GM19463 (cell line): Measurements from ENCODE around the gene VILL.

Source experiments
- ATAC-seq: cut with Tn5 transposase; IDR thresholded peaks from one replicate; pipeline ENCODE4 v1.9.1; 2021; ENCODE audit warnings: mild to moderate bottlenecking, moderate library complexity; ENCODE audit not compliant: unreplicated experiment

VILL gene

DNA sequence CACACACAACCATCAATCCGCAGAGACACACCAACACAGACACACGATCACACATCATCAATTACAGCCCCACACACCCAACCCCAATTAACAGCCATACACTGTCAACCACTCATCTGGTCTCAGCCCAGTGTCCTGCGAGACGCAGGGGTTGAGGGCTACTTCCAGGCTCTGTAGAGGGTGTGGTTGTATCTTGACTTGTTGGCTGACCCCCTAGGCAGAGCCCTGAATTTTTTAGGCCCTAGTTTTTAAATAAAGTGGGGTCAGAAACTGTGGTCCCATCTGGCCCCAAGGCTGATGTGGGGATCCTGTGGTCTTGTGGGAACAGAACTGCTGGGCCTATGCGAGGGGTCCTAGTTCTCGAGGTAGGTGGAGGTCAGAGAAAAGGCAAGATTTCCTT is 9.2 kb downstream of the VILL start:
- ATAC-seq = no peak

DNA sequence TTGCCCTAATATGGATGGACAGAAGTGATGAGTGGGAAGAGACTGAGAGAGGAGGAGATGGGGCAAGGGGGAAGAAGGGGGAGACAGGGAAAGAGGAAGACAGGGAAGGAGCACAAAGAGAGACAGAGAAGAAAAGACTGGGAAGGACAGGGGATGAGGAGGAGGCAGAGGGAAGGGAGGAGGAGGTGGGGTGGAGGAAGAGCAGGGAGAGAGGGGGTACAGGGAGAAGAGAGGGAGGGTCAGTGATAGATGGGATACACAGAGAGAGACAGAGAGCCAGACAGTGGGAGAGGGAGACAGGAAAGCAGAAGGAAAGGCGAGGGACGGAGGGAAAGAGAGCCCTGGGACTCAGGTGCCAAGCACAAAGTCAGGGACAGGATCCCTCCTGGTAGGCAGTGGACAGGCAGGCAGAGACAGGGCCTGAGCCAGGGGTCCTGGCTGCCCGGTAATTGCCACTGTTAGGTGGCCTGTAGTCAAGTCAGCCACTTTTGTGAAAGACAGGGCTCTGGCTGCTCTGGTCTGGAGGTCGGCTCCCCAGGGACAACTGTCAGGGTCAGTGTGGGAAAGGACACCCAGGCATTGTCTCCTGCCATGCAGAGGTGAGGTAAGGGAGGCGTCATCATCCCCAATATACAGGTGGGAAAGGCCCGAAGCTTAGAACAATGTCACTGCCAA is 9.8 kb downstream of the VILL start:
- no peak for ATAC-seq

DNA sequence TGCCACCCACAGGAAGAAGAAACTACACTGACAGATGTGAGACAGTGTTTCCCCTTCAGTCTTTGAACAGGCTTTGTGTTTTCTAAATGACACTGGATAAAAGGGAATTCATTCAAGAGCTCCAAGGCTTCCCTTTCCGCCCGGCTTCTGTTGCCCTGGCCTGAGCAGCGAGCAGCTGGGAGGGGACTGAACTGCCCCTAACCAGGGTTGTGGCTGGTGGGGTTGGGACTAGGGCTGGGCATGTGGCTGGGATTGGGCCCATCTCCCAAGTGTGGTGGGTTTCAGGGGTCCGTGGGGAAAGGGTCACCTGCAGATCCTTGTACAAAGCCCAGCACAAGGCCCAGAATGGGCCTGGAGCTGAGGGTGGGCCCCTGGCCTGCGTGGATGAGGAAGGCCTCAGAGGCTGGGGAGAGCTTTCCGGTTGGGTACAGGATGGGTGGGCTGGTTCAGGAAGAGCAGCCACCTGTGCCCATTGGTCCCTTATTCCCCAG is 10.4 kb downstream of the VILL start:
- ATAC-seq = no peak

DNA sequence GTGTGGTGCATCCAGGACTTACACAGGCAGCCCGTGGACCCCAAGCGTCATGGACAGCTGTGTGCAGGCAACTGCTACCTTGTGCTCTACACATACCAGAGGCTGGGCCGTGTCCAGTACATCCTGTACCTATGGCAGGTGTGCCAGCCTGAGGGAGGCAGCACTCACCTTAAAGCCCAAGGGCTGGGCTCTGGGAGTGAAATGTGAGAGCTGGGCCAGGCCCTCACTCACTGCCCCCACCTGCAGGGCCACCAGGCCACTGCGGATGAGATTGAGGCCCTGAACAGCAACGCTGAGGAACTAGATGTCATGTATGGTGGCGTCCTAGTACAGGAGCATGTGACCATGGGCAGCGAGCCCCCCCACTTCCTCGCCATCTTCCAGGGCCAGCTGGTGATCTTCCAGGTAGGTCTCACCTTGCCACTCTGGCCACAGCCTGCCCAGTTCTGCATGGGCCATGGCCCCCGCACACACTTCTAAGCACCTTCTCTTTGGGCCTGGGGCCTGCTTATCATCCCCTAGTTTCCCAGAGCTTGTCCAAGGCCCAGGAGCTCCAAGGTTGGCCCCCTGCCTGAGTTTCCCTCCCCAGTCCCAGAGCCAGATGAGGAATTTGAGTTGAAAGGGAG is 11.0 kb downstream of the VILL start:
- ATAC-seq = no peak

DNA sequence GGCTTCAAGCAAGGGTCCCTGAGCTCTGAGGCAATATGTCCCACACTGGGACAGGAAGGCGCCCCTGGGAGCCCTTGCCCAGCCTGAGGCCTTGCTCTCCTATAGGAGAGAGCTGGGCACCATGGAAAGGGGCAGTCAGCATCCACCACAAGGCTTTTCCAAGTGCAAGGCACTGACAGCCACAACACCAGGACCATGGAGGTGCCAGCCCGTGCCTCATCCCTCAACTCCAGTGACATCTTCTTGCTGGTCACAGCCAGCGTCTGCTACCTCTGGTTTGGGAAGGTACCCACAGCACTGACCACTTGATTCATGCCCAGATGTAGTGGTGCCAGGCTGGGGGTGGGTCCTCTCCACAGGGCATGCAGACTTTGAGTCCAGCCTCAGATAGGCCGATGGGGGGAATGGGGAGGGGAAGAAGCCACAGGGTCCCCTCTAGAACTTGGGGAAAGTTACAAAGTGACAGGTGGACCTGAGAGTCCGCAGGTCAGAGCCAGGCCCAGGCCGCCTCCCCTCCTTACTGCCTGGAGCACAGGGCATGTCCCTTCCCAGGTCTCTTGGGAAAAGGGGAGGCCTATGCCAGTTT is 11.8 kb downstream of the VILL start:
- ATAC-seq = no peak

DNA sequence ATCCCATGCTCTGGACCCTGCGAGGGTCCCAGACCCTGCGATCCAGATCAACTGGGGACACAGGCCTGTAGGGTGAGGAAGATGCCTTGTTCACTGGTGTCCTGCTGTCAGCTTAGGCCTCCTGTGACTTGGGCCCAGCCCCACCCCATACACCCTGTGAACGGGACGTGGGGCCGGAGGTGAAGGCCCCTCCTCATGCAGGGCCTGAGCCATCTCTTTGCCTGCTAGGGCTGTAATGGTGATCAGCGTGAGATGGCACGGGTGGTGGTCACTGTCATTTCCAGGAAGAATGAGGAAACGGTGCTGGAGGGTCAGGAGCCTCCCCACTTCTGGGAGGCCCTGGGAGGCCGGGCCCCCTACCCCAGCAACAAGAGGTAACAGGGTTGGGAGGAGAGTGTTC is 12.4 kb downstream of the VILL start:
- ATAC-seq = no peak

DNA sequence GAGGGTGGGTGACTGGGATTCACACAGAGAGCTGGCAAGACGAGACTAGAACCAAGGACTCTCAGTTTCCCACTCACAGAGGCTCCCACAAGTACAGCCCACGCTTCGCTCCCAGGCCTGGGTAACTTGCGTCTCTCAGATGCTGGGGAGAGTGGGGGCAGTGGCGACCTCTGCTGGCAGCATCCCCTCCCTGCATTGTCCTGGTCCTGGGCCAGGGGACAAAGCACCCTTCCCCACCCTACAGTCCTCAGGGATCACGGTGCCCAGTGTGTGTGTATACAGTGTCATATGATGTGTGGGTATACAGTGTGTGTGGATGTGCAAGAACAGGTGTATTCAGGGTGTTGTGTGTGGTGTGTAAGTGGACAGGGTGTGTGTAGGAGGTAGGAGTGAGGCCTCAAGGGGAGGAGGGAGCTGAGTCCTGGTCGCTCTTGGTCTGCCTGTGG is 12.8 kb downstream of the VILL start:
- no peak for ATAC-seq

DNA sequence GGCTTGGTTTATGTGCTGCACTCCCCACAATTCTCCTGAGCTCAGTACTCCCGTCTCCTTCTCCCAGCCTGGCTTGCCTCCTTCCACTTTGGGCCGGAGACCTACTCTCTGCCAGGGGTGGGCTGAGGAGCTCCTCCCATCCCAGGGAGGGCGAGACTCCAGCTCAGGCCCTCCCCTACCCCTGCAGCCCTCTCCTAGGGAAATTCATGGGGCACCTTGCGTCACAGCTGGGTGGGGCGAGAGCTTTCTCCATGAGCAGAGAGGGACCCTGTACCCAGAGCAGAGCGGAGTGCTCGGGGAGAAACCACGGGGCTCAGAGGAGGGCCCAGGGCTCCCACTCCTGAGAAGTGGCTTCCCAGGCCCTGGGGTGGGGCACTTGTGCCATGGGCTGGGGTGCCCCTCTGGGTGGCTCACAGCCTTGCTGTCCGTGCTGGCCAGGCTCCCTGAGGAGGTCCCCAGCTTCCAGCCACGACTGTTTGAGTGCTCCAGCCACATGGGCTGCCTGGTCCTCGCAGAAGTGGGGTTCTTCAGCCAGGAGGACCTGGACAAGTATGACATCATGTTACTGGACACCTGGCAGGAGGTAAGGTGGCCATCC is 13.3 kb downstream of the VILL start:
- ATAC-seq = no peak

DNA sequence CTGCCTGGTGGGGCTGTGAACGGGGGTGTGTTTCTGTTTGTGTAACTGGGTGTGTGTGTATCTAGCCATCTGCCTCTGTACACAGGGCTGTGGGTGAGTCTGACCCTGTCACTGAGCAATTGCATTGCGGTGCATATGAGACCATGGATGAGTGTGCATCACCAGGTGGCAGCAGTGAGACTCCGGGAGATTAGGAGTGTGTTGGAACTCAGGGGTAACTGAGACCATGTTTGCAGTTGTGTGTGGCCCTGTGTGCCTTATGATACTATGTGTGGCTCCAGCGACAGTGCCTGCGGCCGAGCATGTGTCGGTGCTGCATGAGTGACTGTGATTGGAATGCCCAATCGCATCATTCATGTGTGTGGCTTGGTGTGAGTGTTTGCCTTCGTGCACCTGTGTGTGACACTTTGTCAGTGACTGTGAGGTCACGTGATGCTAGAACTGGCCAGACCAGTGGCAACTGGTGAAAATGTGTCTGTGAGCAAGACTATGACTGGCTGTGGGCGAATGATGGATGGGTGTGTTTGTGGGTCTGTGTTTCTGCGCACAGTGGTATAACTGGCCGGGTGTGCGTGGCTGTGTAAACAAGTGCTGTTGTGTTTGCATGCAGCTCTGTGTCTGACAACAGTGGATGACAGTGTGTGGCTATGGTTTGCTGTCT is 14.0 kb downstream of the VILL start:
- ATAC-seq = peak; percentile 65

DNA sequence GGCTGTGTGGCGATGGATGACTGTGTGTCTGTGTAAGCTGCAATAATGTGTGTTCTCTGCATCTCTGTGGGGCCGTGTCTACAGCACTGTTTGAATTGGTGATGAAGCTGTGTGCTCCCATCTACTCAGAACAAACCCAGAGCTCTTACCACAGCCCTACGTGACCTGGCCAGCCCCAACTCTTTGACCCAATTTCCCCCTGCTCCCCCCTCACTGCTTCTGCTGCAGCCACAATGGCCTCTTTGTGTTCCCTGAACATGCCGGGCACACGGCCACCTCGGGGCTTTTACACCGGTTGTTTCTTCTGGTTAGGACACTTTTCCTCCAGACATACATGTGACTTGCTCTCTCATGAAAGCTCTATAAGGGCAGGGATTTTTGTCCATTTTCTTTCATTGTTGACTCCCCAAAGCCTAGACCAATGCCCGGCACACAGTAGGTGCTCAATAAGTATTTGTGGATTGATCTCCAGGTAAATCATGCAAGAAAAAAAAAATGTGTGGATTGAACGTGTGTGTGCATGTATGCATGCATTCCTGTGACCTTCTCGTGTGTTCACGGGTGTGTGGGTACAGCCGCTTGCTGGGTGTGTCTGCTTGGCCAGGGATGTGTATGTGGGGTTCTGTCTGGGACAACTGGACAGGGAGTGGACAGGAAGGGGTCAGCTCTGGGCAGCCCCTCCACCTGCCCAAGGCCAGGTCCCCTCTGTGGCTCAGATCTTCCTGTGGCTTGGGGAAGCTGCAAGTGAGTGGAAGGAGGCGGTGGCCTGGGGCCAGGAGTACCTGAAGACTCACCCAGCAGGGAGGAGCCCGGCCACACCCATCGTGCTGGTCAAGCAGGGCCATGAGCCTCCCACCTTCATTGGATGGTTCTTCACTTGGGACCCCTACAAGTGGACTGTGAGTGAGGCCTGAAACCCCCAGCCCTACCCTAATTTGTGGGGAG is 14.8 kb downstream of the VILL start:
- ATAC-seq = no peak

DNA sequence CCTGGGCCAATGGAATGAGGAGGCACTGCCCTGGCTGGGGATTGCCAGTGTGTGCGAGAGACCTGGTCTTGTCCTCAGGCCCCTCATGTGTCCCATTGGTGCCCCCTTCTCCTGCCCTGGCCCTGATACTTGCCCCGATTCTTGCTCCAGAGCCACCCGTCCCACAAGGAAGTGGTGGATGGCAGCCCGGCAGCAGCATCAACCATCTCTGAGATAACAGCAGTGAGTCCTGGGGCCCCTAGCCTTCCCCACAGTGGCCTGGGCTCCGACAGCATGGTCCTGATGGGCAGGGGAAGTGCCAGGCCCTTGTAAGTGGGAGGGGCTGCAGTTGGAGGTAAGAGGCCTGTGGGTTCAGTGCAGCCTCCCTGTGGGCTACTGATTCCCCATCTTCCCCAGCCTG is 15.4 kb downstream of the VILL start:
- ATAC-seq = no peak

DNA sequence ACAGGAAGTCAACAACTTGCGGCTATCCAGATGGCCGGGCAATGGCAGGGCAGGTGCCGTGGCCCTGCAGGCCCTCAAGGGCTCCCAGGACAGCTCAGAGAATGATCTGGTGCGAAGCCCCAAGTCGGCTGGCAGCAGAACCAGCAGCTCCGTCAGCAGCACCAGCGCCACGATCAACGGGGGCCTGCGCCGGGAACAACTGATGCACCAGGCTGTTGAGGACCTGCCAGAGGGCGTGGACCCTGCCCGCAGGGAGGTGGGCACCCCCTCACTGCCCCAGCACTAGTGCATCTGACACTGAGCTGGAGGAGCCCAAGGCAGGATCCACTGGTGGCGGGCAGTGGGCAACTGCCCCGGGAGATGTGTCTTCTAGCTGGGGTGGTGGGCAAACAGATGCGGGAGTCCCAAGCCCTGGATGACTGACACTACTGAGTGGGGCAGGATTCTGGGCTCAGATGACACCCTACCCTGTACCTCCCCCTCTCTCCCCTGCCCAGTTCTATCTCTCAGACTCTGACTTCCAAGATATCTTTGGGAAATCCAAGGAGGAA is 15.9 kb downstream of the VILL start:
- no peak for ATAC-seq

DNA sequence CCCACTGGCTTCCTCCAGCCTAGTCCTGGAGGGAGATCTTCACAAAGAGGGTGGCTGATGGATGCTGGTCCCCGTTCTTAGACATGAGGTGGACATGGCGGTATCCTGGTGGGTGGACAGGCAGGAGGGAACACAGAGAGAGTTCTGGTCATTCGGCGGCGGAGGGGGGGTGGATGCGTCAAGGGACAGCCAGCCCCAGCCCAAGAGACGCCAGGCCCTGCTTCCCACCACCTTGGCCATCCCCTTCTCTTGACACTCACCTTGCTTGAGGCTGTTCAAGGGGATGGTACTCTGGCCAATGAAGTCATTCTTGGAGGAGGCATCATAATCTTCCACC is 17.1 kb downstream of the VILL start:
- ATAC-seq = no peak

DNA sequence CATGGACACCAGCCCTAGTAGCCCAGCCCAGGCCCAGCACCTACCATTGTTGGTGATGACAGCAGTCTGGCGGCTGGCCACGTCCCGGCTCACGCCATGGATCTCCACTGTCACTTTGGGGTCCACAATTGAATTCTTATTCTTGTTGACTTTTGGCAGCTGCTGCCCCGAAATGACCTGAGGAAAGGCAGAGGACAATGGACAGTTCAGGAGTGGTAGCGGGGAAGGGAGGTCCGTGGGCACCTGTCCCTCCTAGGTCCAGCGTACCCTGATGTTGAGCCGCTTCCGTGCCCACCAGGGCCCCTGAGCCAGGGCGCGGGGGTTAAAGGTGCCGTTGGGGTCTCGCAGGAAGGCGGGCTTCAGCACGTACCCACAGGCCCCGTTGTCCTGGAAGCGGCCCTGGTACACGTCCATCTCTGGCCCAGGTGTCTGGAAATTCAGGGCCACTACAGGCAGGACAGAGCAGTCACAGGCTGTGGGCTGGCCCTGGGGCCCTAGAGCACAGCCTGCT is 17.7 kb downstream of the VILL start:
- ATAC-seq = no peak

DNA sequence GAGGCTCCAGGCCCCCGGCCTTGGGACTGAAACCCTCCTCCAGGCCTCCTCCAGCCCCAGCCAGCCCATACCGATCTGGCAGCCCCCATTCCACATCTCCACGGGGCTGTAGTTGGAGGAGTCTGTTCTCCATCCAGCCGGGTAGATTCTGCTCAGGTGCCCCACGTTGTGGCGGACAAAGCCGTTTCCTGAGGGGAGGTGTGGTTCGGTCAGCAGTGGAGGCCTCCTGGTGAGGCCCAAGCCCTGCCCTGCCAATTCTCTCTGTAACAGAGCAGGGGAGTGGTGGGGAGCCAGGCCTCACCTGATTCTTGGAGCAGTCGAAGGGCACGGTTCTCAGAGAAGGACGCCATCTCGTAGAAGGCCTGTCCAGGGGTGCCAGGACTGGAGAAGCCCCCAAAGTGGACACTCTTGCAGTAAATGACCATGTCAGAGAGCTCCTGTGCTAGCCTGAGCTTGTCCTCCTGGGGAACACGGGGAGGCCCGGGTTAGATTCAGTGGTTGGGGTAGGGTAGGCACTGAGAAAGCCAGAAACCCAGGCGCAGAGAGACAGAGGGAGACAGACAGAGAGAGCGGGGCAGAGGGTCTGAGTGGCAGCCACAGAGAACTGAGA is 18.5 kb downstream of the VILL start:
- no peak for ATAC-seq

DNA sequence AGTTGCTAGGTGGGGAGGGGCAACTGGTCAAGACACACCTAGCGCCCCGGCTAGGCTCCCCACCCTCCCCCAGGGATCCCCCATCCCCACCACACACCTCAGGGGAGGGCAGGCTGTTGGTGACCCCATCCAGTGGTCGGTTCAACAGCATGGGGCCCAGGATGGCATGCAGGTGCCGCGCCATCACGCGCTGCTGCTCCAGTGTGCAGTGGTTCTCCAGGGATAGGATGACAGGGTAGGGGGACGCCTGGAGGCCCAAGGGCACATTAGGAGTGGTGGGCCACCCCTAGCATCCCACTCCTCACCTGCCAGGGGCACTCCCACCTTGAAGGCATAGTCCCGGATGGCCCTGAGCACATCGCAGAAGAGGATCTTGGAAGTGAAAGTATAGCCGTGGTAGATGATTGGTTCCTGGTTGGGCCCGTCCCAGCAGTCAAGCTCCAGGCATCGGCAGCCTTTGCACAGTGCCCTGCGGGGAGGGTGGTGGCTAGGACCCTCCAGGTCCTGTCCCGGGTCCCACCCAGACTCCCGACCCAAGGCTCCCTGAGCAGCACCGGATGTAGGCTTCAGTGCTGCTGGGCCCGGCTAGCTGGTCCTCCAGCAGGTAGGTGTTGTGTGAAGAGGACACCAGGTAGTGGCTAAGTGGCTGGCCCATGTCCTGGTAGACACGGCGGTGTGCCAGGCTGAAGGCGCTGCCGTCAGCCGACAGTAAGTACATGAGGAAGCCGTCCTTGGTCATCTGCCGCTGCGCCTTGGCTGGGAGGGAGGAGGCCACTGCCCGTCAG is 19.4 kb downstream of the VILL start:
- no peak for ATAC-seq

DNA sequence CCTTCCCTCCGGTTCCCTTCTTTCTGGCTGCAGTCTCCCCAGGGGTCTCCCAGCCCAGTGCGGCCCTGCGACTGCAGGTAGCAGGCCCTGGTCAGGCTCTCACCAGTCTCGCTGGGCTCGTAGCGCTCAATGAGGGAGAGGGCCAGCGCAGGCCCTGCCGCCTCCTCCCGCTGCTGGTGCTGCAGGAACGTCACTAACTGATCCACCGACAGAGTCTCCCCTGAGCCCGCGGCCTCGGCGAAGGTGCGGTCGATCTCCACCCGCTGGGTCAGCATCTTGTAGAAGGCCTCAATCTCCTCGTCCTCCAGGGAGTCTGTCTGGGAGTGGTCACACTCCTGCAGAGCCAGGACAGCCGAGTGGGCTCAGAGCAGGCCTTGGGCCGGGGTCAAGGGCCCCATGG is 20.5 kb downstream of the VILL start:
- no peak for ATAC-seq

DNA sequence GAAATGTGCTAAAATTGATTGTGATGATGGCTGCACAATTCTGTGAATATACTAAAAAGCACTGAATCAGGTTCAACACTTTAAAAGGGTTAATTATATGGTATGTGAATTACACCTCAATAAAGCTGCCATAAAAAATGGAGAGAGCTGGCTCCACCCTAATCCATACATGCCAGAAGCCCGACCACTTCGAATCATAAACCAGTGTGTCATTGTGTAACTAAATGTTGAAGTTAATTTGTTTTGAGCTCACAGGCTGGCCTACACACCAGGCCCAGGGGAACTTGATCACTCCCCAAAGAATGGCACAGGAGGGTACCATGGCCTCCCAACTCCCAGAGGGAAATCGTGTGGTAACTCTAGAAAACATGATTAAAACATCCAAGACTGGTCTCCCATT is 24.9 kb downstream of the VILL start:
- no peak for ATAC-seq

DNA sequence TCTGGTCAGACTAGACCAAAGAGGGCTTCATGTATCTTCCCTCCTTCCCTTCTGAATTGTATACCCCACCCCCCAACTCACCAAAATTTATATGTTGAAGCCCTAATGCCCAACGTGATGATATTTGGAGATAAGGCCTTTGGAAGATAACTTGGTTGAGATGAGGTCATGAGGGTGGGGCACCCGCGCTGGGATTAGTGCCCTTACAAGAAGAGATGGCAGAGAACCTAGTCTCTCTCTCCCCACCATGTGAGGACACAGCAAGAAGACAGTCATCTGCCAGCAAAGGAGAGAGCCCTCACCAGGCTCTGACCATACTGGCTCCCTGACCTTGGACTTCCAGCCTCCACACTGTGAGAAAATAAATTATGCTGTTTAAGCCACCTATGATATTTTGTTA is 25.4 kb downstream of the VILL start:
- no peak for ATAC-seq
